ENCODE data around the gene CILP2.

The CILP2 gene

DNA sequence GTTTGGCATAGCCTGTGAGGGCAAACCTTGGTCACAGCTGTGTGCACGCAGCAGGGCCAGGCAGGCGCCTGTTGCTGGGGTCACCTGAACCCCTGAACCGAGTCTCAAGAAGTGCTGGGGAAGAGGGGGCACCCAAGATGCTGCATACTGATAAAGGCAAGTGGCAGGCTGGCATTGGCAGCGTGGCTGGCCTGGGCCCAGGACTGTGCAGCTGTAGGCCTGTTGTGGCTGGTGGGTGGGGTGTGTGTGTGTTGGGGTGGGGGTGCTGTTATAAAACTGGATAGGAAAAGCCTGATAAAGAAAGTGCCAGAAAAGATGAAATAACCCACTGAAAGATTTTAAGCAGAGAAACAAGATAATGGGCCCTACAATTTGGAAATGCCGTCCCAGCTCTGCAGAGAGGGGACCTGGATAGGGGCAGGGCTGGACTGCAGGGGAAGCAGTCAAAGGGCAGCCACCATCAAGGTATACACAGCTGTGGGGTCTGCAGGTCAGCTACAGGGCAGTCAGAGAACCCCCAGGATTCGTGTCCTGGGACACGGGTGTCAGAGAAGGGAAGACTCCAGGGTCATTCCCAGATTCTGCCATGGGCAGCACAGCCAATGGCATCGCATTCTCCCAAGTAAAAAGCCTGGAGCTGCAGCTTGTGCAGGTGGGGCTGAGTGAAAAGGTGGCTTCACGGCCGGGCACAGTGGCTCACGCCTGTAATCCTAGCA, 33.2 kb downstream of the CILP2 start:
- no peak for DNase-seq

- no peak for DNase-seq
Observed at GRCh38 chr19:19575411-19575810, 37.3 kb downstream of the CILP2 start.

DNA sequence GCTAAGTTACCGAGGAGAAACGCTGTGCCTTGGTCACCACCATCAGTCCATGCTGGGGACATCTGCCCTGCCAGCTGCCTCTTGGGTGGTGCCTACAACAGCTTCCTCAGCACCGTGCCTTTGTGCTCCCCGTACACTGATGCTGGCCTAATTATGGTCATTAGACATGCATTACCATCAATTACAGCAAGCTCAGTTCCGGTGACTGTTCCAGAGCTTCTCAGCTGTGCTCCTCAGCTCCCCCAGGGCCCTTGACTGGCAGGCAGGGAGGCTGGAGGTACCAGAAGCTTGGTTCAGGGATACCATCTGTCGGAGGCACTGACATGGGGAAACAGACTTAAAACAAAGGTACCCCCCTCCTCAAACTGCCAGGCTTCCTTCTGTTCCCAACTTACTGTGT, 40.2 kb downstream of the CILP2 start:
- no peak for DNase-seq

- no peak for DNase-seq
Observed at GRCh38 chr19:19579533-19580361, 41.7 kb downstream of the CILP2 start.

- no peak for DNase-seq
Observed at GRCh38 chr19:19580418-19580817, 42.4 kb downstream of the CILP2 start.

GRCh38 chr19:19581391-19581790, 43.3 kb downstream of the CILP2 start:
- DNase-seq = no peak

DNA sequence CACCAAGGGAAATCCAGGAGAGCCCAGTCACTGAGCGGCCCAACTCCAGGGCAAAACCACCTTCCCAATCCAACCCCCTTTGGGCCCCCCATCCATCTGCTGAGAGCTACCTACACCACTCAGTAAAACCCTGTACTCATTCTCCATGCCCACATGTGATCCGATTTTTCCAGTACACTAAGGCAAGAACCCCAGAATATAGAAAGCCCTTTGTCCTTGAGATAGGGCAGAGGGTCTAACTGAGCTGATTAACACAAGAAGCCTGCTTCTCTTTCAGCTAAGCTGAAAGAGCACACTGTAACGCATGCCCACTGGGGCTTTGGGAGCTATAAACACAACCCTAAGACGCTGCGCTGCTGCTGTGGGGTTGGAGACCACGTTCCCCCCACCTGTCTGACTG, 44.4 kb downstream of the CILP2 start:
- DNase-seq = no peak

- no peak for DNase-seq
Observed at GRCh38 chr19:19584356-19584755, 46.3 kb downstream of the CILP2 start.

DNA sequence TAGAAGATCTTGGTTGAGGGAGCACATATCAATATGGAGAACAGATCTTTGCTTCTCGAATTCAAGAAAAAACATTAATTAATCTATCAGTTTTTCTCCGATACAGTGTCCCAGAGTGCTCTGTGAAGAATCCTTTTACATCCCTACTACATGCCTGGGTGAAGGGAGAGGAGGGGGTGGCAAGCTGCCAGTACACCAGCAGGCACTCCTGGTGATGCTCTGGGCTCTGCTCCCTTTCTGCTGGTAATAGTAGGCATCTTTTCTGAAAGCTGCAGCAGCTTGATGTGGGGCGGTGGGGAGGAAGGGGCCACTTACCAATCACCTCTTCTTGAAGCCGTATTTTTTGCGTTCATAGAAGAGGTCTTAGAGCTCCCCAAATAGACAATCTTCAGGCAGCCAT, 49.7 kb downstream of the CILP2 start:
- no peak for DNase-seq

- DNase-seq = no peak
Observed at GRCh38 chr19:19588546-19588945, 50.5 kb downstream of the CILP2 start.

DNA sequence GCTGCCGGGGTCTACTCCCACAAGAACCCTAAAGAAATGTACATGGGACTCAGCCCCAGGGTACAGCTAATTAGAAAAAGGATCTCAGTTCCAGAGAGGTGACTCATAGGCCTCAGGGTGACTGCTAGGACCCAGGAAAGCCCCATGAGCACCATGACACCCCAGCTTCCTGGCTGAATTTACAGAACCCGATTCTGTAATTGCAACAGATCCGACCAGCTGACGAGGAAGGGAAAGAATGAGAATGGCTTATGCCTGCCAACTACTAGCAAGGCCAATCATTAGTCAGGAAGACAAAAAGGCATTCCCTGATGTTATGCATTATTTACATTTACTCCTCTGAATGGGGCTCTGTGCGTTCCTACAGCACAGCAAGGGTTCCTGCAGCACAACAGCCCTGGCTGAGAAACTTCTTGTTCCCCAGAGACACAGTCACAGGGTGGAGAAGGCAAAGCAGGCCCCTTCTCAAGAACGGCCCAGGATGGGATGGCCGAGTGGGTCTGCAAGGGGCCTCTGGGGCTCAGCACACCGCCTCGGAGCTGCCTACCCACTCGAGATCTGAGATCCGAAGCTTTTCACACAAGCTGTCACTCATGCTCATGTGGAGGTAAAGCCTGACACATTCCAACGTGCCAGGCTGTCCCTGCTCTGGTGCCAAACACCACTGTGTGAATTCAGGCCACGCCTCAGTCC, 53.2 kb downstream of the CILP2 start:
- no peak for DNase-seq

GRCh38 chr19:19592690-19593089, 54.6 kb downstream of the CILP2 start:
- DNase-seq = no peak

DNA sequence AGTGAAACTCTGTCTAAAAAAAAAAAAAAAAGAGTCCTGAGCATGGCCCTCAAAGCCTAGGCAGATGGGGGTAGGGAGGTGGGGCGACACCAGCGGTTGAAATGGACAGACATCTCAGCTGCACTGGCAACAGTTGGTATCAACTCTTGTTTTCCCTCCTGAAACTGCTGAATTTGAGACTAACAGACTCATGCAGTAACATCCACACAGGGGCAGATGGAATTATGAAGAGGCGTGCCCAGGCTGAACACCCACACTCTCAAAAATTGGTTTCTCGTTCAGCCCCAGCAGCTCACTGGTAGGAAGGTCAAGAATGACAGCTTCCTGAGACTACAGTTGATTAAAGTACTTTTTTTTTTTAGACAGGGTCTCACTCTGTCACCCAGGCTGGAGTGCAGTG, 56.3 kb downstream of the CILP2 start:
- no peak for DNase-seq

DNA sequence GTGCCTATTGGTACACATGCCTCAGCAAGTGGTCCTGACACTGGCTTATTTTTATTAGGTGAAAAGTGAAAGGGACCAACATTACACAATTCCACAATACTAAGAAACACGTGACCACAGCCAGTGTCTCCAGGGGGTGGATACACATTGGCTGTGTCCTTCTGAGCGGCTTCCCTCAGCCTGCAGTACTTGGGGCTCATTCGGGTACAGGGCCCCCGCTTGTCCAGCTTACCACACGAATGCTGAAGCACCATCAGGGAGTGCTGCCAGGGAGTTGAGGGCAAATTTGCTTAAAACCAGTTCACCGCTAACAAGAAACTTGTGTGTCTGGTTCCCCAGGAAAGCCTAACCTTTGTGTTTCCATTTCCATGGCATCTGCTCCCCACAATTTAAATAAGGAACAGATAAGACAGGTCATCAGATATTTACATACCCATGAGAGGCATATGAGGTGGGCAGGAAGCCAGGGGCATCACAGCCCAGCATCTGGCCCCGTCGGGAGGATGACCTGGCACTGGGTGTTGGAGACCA, 57.2 kb downstream of the CILP2 start:
- DNase-seq = no peak
